Body of pancreas (tissue), 4 donors: ENCODE data around the gene GP1BA.
"Not testable (repeated sequence)": the region's sequence is repeated elsewhere in the genome, so short reads cannot be mapped to it uniquely, and the experiment has no call there.

Experiments used
- POLR2A ChIP-seq, 3 donors: fragments of 450-650 bp; IDR thresholded peaks; one replicate each; pipeline ENCODE4 v1.6.1; 2016; ENCODE audit warnings: antibody characterized with exemption in 3 of 3, mild to moderate bottlenecking in 2 of 3
- TF ChIP-seq, protein P1 (sequence below), 7 experiments: fragments of 450-650 bp in 4 of 7; fragments of 200-600 bp in 3 of 7; sonication (generic) in 3 of 7; IDR thresholded peaks; one replicate each; pipeline ENCODE4 v1.5.1; 2016 to 2019; ENCODE audit warnings: antibody characterized with exemption in 7 of 7

DNA sequence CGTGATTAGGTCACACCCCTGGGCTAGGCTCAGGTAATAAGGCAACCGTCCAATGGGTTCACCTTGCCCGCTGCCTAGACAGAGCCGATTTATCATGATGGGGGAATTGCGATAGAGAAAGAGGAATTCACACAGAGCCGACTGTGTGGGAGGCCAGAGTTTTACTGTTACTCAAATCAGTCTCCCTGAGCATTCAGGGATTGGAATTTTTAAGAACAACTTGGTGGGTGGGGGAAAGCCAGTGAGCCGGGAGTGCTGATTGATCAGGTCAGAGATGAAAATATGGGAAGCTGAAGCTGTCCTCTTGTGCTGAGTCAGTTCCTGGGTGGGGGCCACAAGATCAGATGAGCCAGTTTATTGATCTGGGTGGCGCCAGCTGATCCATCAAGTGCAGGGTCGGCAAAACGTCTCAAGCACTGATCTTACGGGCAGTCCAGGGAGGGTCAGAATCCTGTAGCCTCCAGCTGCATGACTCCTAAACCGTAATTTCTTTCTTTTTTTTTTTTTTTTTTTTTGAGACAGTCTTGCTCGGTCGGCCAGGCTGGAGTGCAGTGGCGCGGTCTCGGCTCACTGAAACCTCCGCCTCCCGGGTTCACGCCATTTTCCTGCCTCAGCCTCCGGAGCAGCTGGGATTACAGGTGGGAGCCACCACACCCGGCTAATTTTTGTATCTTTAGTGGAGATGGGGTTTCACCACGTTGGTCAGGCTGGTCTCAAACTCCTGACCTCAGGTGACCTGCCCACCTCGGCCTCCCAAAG, 5.3 kb upstream of the GP1BA start:
- TF ChIP-seq, protein P1, sequence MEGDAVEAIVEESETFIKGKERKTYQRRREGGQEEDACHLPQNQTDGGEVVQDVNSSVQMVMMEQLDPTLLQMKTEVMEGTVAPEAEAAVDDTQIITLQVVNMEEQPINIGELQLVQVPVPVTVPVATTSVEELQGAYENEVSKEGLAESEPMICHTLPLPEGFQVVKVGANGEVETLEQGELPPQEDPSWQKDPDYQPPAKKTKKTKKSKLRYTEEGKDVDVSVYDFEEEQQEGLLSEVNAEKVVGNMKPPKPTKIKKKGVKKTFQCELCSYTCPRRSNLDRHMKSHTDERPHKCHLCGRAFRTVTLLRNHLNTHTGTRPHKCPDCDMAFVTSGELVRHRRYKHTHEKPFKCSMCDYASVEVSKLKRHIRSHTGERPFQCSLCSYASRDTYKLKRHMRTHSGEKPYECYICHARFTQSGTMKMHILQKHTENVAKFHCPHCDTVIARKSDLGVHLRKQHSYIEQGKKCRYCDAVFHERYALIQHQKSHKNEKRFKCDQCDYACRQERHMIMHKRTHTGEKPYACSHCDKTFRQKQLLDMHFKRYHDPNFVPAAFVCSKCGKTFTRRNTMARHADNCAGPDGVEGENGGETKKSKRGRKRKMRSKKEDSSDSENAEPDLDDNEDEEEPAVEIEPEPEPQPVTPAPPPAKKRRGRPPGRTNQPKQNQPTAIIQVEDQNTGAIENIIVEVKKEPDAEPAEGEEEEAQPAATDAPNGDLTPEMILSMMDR (IDR thresholded peaks at IDR 0.05), result not testable (repeated sequence)
- not testable (repeated sequence) for TF ChIP-seq POLR2A (IDR thresholded peaks at IDR 0.05)
